Upper lobe of left lung (tissue), 6 donors: ENCODE results near the gene SCGB1A1. TPM values are rescaled to one million over a fixed set of nuclear protein-coding genes. Genes with fewer than 3 reads are reported as not detected.

Source experiments
- ATAC-seq, 2 donors: fragments of 200-7000 bp; cut with Tn5 transposase; one replicate each; pipeline ENCODE4 v1.9.1; 2022; ENCODE audit warnings: mild to moderate bottlenecking in 2 of 2, moderate library complexity in 2 of 2; ENCODE audit not compliant: low FRiP score in 2 of 2
- DNase-seq, 2 donors: peaks; one replicate each; pipeline ENCODE4 v3.0.0-alpha.2; 2019 to 2020
- H3K27ac ChIP-seq, 4 donors: fragments of 200-600 bp; sonication (generic); one replicate each; pipeline ENCODE4 v1.5.1; 2016 to 2019
- H3K27me3 ChIP-seq, 4 donors: fragments of 200-600 bp; sonication (generic); one replicate each; pipeline ENCODE4 v1.5.1; 2017 to 2019
- H3K36me3 ChIP-seq, 4 donors: fragments of 200-600 bp; sonication (generic); one replicate each; pipeline ENCODE4 v1.5.1; 2016 to 2019
- H3K4me1 ChIP-seq, 4 donors: fragments of 200-600 bp; sonication (generic); one replicate each; pipeline ENCODE4 v1.5.1; 2018 to 2019
- H3K4me3 ChIP-seq, 4 donors: fragments of 200-600 bp; sonication (generic); one replicate each; pipeline ENCODE4 v1.5.1; 2017 to 2019; ENCODE audit warnings: mild to moderate bottlenecking in 2 of 4, moderate library complexity in 1 of 4
- H3K9me3 ChIP-seq, 4 donors: fragments of 200-600 bp; sonication (generic); one replicate each; pipeline ENCODE4 v1.5.1; 2018 to 2019
- EP300 ChIP-seq, 4 donors: sonication (generic); formaldehyde crosslinking; IDR thresholded peaks; one replicate each; pipeline ENCODE4 v1.5.1; 2017; ENCODE audit warnings: antibody characterized with exemption in 4 of 4, control low read depth in 2 of 4
- POLR2A ChIP-seq, 4 donors: fragments of 450-650 bp; IDR thresholded peaks; one replicate each; pipeline ENCODE4 v1.5.1; 2016 to 2017; ENCODE audit warnings: antibody characterized with exemption in 4 of 4, mild to moderate bottlenecking in 2 of 4
- POLR2AphosphoS5 ChIP-seq, 2 donors: sonication (generic); formaldehyde crosslinking; IDR thresholded peaks; one replicate each; pipeline ENCODE4 v1.5.1; 2017; ENCODE audit warnings: antibody characterized with exemption in 2 of 2
- WGBS, 2 donors: methylation state at CpG; one replicate each; pipeline ENCODE4 v1.1.5; 2017 to 2018; 5-methylcytosine and 5-hydroxymethylcytosine counted together
- total RNA-seq, 6 donors: library from RNA; depleted of rRNA in 4 of 6; stranded (reverse); fragments of >200 nt in 4 of 6; gene quantifications; one replicate each; pipeline versions ENCODE4 v1.1.0 to v1.2.1, GENCODE V29; 2016 to 2021
- TF ChIP-seq, protein P1 (sequence below), 6 experiments: fragments of 450-650 bp in 4 of 6; fragments of 200-600 bp in 2 of 6; sonication (generic) in 2 of 6; IDR thresholded peaks; one replicate each; pipeline ENCODE4 v1.5.1; 2016 to 2019; ENCODE audit warnings: antibody characterized with exemption in 6 of 6
- donor health status: DM: no; HTN: no; CAD: no; lungs with moderate emphysema.
- donor health status: DM: no; HTN: yes; CAD: no; lungs with severe emphysema.

SCGB1A1 gene
- total RNA-seq, 6 donors from 2014 or later = 85.4 to 2,572 (median 1,269) TPM

DNA sequence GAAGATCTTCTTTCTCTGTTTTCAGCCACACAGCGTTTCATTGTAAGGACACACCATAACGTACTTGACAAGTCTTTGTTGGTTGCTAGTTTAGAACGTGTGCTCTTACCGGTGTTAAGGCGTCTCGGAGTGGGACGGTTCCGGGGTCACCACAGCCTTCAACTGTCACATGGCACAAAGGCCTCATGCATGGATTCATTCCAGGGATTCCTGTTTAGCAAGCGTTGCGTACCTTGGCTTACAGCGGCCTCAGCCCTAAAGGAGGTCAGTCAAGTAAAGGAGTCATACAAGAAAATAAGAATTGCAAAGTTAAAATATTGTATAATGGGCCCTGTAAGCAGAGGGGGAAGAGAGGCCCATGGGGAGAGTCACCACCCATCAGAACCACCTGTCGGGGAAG is 2.2 kb upstream of the SCGB1A1 start:
- no peaks in the 10 kb centered on the region for H3K9me3 ChIP-seq
- no peaks in the 10 kb centered on the region for H3K27me3 ChIP-seq
- DNase-seq (no peak), ATAC-seq (no peak)
- H3K4me1 ChIP-seq = peaks cover 0 to 7% (median 0%) of the 10 kb centered on the region in 4 donors
- H3K36me3 ChIP-seq = no peaks in the 10 kb centered on the region
- no peak overlapping the region for H3K27ac ChIP-seq
- 78 to 83% methylated on average over 12 of the region's 12 CpGs for WGBS, 2 donors
- TF ChIP-seq POLR2AphosphoS5 (IDR thresholded peaks at IDR 0.05) (no peak), EP300 (IDR thresholded peaks at IDR 0.05) (no peak), POLR2A (IDR thresholded peaks at IDR 0.05) (no peak)
- TF ChIP-seq, protein P1, sequence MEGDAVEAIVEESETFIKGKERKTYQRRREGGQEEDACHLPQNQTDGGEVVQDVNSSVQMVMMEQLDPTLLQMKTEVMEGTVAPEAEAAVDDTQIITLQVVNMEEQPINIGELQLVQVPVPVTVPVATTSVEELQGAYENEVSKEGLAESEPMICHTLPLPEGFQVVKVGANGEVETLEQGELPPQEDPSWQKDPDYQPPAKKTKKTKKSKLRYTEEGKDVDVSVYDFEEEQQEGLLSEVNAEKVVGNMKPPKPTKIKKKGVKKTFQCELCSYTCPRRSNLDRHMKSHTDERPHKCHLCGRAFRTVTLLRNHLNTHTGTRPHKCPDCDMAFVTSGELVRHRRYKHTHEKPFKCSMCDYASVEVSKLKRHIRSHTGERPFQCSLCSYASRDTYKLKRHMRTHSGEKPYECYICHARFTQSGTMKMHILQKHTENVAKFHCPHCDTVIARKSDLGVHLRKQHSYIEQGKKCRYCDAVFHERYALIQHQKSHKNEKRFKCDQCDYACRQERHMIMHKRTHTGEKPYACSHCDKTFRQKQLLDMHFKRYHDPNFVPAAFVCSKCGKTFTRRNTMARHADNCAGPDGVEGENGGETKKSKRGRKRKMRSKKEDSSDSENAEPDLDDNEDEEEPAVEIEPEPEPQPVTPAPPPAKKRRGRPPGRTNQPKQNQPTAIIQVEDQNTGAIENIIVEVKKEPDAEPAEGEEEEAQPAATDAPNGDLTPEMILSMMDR (IDR thresholded peaks at IDR 0.05) = no peak
- H3K4me3 ChIP-seq = no peak overlapping the region

DNA sequence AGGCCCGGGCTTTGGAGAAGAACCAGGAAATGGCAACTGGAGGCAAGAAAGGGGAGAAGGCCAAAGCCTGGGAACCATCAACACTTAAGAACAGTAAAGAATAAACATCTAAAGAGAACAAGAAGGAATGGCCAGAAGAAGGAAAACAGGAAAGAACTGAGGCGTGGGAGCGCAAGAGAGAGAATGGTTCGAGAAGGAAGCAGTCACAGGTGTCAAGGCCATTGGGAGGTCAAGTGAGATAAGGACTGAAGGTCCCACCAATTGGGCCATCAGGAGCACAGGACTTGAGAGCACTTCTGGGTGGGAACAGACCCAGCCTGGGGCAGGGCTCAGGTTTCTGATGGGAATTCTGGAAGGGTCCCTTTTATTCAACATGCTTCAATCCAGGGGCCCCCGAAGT is 697 bp upstream of the SCGB1A1 start:
- DNase-seq = no peak
- H3K4me3 ChIP-seq = no peak overlapping the region
- H3K36me3 ChIP-seq = no peaks in the 10 kb centered on the region
- H3K4me1 ChIP-seq = peaks cover 0 to 7% (median 0%) of the 10 kb centered on the region in 4 donors
- no peaks in the 10 kb centered on the region for H3K9me3 ChIP-seq
- 72 to 83% methylated on average over 5 of the region's 5 CpGs for WGBS, 2 donors
- no peaks in the 10 kb centered on the region for H3K27me3 ChIP-seq
- ATAC-seq = no peak
- H3K27ac ChIP-seq = peak overlapping the region in 1 of 4 donors; percentile 35
- TF ChIP-seq POLR2AphosphoS5 (IDR thresholded peaks at IDR 0.05) = no peak
- no peak for TF ChIP-seq EP300 (IDR thresholded peaks at IDR 0.05)
- TF ChIP-seq POLR2A (IDR thresholded peaks at IDR 0.05) = no peak
- TF ChIP-seq, protein P1 (IDR thresholded peaks at IDR 0.05) = no peak

DNA sequence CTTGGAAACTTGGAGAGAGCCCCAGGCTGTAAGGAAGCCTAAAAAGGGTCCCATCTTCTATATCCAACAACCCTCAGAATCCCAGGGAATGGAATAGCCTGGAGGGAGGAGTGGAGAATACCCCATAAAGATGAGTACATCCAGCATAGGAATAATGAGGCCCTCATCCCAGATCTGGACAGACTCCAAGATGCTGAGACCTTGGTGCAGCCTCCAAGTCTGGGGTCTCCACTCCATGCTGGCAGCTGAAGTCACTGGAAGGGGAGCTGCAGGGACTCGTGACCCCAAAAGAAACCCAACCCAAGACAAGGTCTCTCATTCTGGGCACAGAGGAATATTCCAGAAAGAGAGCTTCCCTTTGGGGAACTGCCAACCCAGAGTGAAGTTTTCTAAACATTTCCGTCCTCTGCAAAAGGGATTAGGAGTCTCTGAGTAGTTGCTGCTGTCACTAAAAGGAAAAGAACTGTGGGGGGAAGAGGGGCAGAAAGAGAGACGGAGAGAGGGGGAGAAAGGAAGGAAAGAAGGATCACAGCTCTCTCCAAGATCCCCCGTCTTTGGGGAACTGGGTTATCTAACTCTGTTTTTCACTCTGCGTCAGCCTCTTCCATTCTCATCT is 589 bp downstream of the SCGB1A1 start:
- no peak for TF ChIP-seq POLR2AphosphoS5 (IDR thresholded peaks at IDR 0.05)
- TF ChIP-seq POLR2A (IDR thresholded peaks at IDR 0.05) = no peak
- TF ChIP-seq, protein P1 (IDR thresholded peaks at IDR 0.05) = no peak
- Histone ChIP-seq H3K36me3 (no peaks in the 10 kb centered on the region), H3K27me3 (no peaks in the 10 kb centered on the region), H3K4me3 (no peak overlapping the region), H3K9me3 (no peaks in the 10 kb centered on the region), H3K27ac (peak overlapping the region in 2 of 4 donors; percentile 15 to 67), H3K4me1 (peaks cover 0 to 7% (median under 1%) of the 10 kb centered on the region in 4 donors)
- ATAC-seq (no peak), DNase-seq (no peak)
- WGBS, 2 donors = 39 to 53% methylated on average over 5 of the region's 5 CpGs

DNA sequence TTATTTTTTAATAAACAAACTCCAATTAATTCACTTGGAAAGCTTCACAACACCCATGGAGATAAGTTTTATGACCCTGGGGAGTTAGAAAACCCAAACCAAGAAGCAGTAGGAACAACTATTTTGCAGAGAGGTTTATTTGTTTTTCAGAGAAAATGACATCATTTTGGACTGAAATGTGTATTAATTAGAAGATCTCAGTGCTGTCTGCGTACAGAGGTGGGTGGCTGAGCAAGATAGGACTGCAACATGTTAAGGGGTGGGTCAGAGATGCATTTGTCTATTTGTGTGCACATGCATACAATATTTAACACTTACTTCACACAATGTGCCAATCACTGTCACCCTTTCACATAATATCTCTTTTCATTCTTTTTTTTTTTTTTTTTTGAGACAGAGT is 1.1 kb downstream of the SCGB1A1 start:
- Histone ChIP-seq H3K27ac (peak overlapping the region in 2 of 4 donors; percentile 15 to 67), H3K4me3 (no peak overlapping the region), H3K36me3 (no peaks in the 10 kb centered on the region), H3K9me3 (no peaks in the 10 kb centered on the region), H3K27me3 (no peaks in the 10 kb centered on the region), H3K4me1 (peaks cover 0 to 11% (median 5%) of the 10 kb centered on the region in 4 donors)
- WGBS, 2 donors = 57 to 68% methylated on average over 1 of the region's 1 CpG
- DNase-seq (no peak), ATAC-seq (no peak)
- TF ChIP-seq EP300 (IDR thresholded peaks at IDR 0.05) (no peak), POLR2AphosphoS5 (IDR thresholded peaks at IDR 0.05) (no peak), POLR2A (IDR thresholded peaks at IDR 0.05) (no peak)
- TF ChIP-seq, protein P1 (IDR thresholded peaks at IDR 0.05) = no peak

DNA sequence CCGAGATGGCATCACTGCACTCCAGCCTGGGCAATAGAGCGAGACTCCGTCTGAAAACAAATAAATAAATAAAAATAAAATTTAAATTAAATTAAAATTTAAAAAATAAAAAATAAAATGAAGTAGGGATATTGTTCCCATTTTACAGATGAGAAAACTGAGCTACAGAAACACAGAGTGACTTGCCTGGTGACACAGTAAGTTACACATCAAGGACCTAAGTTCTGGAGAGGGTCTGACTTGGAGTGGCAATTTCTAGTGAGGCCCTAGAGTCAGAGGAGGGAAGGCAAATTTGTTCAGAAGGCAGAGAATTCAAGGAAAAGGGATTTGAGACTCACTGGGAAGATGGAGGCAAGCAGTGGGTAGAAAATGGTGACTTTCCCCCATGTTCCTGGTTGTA is 2.0 kb downstream of the SCGB1A1 start:
- Histone ChIP-seq H3K9me3 (no peaks in the 10 kb centered on the region), H3K27me3 (no peaks in the 10 kb centered on the region), H3K36me3 (no peaks in the 10 kb centered on the region), H3K4me1 (peaks cover 0 to 15% (median 9%) of the 10 kb centered on the region in 4 donors), H3K27ac (peak overlapping the region in 2 of 4 donors; percentile 15 to 67), H3K4me3 (no peak overlapping the region)
- DNase-seq (no peak), ATAC-seq (no peak)
- no peak for TF ChIP-seq POLR2A (IDR thresholded peaks at IDR 0.05)
- TF ChIP-seq POLR2AphosphoS5 (IDR thresholded peaks at IDR 0.05) = no peak
- TF ChIP-seq, protein P1 (IDR thresholded peaks at IDR 0.05) = no peak
- no peak for TF ChIP-seq EP300 (IDR thresholded peaks at IDR 0.05)
- 92 to 95% methylated on average over 3 of the region's 3 CpGs for WGBS, 2 donors
